Mucosa of descending colon (tissue), 3 donors: ENCODE measurements around the gene NUDT16L1. TPM values are rescaled to one million over a fixed set of nuclear protein-coding genes. Genes with fewer than 3 reads are reported as not detected.

ENCODE experiments used
- ATAC-seq: fragments of 200-7000 bp; cut with Tn5 transposase; one replicate; pipeline ENCODE4 v1.9.1; 2020; ENCODE audit warnings: mild to moderate bottlenecking, moderate library complexity
- DNase-seq, 3 donors: peaks; one replicate each; pipeline ENCODE4 v3.0.0-alpha.2; 2020
- H3K36me3 ChIP-seq: fragments of 200-600 bp; one replicate; pipeline ENCODE4 v1.8.0; 2021; ENCODE audit warnings: low read depth, mild to moderate bottlenecking
- H3K4me1 ChIP-seq: fragments of 200-600 bp; one replicate; pipeline ENCODE4 v1.8.0; 2021; ENCODE audit warnings: low read depth, mild to moderate bottlenecking
- H3K4me3 ChIP-seq: fragments of 200-600 bp; one replicate; pipeline ENCODE4 v1.8.0; 2021; ENCODE audit warnings: mild to moderate bottlenecking
- H3K9me3 ChIP-seq: fragments of 200-600 bp; one replicate; pipeline ENCODE4 v1.8.0; 2021; ENCODE audit warnings: mild to moderate bottlenecking
- CTCF ChIP-seq: fragments of 200-600 bp; IDR thresholded peaks from one replicate; pipeline ENCODE4 v1.8.0; 2022; ENCODE audit warnings: antibody characterized with exemption, mild to moderate bottlenecking
- intact Hi-C, 2 donors: fragments of 100-400 bp; cut with DNase I in 1 of 2; cut with micrococcal nuclease in 1 of 2; formaldehyde crosslinking; loops; one replicate each; pipeline versions ENCODE4 v1.11.0 to v1.11.1; 2022; cut with DNase I, micrococcal nuclease
- total RNA-seq, 3 donors: library from RNA; stranded (reverse); fragmentation: NEBNext Ultra II Directional in 2 of 3; extraction: Animal tissue kit (Norgen Biotek cat#: 25700) in 2 of 3; gene quantifications; one replicate each; pipeline versions ENCODE4 v1.2.1 to v1.2.4, GENCODE V29; 2021 to 2023
- donor health status: DM: no; HTN: no; CAD: no; lungs with moderate emphysema.
- donor health status: DM: no; HTN: no; CAD: no.
- donor health status: DM: no; HTN: yes; CAD: no.

NUDT16L1 gene
- total RNA-seq, 3 donors from 2014 or later = 28.3 to 47.8 (median 40.4) TPM

DNA sequence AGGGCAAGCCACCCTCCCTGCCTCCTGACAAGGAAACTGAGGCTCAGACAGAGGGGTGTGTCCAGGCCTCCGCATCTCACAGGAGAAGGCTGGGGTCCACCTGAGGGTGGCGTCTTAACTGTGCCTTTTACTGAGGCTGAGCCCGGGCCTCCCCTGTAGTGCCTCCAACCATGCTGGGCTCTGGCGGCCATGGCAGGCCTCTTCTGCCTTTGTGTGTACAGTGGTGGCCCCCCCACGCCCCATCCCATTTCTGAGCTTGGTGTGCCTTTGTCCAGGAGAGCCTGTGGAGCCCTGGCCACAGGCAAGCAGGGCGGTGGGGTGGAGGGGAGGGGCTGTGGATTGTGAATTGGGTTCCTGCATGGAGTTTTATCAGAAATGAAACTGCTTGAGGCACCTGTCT, 37.6 kb upstream of the NUDT16L1 start:
- intact Hi-C loops = no loop called here
- no peaks in the 10 kb centered on the region for H3K9me3 ChIP-seq
- peaks cover 8% of the 10 kb centered on the region for H3K4me1 ChIP-seq
- no peak for TF ChIP-seq CTCF
- DNase-seq = no peak
- ATAC-seq = no peak
- no peak overlapping the region for H3K4me3 ChIP-seq
- peaks cover 9% of the 10 kb centered on the region for H3K36me3 ChIP-seq

DNA sequence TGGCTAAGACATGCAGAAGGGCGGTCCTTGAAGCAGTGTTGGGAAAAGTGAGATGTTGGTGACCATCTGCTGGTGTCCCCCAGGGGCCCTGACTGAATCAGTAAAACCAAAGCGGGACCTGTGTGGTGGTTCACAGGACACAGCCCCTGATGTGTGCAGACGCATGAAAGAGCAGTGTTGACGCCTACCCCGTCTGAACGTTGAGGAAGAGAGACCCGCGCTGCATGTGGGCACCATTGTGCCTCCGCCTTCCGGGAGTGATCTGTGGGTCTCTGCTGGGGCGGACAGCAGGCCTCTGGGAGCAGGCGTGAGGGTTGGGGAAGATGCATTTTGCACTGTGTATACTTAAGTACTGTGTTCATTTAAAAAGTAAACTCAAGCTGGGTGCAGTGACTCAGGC, 37.1 kb upstream of the NUDT16L1 start:
- Histone ChIP-seq H3K36me3 (peaks cover 9% of the 10 kb centered on the region), H3K4me3 (no peak overlapping the region), H3K4me1 (peaks cover 8% of the 10 kb centered on the region), H3K9me3 (no peaks in the 10 kb centered on the region)
- DNase-seq (no peak), ATAC-seq (no peak)
- intact Hi-C loops = no loop called here
- no peak for TF ChIP-seq CTCF

DNA sequence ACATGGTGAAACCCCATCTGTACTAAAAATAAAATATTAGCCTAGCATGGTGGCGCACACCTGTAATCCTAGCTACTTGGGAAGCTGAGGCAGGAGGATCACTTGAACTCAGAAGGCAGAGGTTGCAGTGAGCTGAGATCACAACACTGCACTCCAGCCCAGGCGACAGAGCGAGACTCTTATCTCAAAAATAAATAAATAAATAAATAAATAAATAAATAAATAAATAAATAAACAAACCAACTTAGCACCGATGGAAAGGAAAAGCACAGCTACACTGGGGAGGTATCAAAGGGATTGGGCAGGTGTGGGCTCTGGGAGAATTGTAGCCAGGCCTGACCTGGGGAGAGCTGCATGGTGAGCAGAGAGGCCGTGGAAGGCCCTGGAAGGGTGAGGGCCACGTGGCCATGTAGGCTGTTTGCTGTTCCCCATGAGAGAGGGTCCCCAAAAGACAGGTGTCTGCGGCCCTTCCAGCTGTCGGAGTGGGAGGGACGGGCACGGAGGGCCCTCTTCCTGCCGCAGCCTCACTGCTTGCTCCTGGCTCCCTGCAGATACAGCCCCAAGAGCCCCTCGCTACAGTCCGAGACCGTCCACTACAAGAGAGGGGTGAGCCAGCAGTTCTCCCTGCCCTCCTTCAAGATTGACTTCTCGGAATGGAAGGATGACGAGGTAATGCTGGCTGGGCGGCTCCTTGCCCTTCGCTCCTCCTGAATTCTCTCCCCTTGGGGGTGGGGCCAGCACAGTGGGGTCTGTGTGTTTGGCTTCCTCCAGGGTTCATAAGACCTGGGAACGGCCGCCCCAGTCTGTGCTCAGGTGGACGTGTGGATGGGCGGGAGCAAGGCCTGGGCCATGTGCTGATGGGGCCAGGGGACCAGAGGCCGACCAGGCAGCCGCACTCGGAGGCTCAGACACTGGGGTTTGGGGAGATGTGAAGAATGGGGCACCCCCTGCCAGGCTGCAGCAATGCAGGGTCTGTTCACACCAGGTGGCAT, 36.4 kb upstream of the NUDT16L1 start:
- DNase-seq = no peak
- intact Hi-C loops = no loop called here
- peaks cover 8% of the 10 kb centered on the region for H3K4me1 ChIP-seq
- ATAC-seq = no peak
- no peak for TF ChIP-seq CTCF
- no peaks in the 10 kb centered on the region for H3K9me3 ChIP-seq
- H3K36me3 ChIP-seq = peaks cover 9% of the 10 kb centered on the region
- no peak overlapping the region for H3K4me3 ChIP-seq

GRCh38 chr16:4659363-4660353, 33.7 kb upstream of the NUDT16L1 start:
- no peak for DNase-seq
- H3K9me3 ChIP-seq = no peaks in the 10 kb centered on the region
- TF ChIP-seq CTCF = no peak
- peaks cover 9% of the 10 kb centered on the region for H3K36me3 ChIP-seq
- no peak overlapping the region for H3K4me3 ChIP-seq
- ATAC-seq = no peak
- intact Hi-C loops = no loop called here
- H3K4me1 ChIP-seq = peaks cover 19% of the 10 kb centered on the region

DNA sequence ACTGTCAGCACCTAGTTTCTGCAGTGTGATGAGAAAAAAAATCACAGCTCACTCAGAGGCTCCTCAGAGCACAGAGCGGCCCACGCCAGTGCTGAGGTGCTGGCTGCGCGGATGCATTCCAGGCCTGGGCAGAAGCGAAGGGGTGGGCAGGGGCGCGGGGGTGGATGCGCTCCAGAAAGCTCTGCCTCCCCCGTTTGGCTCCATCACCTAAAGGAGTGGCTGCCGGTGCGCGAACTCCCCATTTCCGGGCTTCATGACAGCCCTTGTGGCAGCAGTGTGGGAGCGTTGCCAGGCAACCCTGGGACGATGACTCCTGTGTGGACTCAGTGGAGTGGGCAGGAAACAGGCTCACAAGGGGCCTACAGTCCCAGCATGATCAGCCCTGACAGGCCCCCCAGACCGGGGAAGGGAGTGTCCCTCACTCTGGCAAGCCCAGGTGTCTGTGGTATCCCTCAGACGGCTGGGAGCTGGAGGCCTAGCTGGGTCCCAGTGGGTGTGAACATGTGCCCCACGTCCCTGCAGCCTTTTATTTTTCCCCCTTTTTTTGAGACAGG, 32.8 kb upstream of the NUDT16L1 start:
- Histone ChIP-seq H3K9me3 (no peaks in the 10 kb centered on the region), H3K36me3 (peaks cover 9% of the 10 kb centered on the region), H3K4me1 (peaks cover 25% of the 10 kb centered on the region), H3K4me3 (no peak overlapping the region)
- intact Hi-C loops = no loop called here
- ATAC-seq = no peak
- no peak for TF ChIP-seq CTCF
- peak; percentile 29 to 77 (median 65) for DNase-seq
